Suprapubic skin (tissue), 4 donors: ENCODE data around the gene PDRG1. TPM values are rescaled to one million over a fixed set of nuclear protein-coding genes. Genes with fewer than 3 reads are reported as not detected.

Experiments used
- DNase-seq, 2 donors: peaks; one replicate each; pipeline ENCODE4 v3.0.0-alpha.2; 2019; ENCODE audit warnings: low spot score in 2 of 2
- H3K27ac ChIP-seq: fragments of 200-600 bp; sonication (generic); one replicate; pipeline ENCODE4 v1.5.1; 2019
- H3K27me3 ChIP-seq: fragments of 200-600 bp; sonication (generic); one replicate; pipeline ENCODE4 v1.5.1; 2019
- H3K36me3 ChIP-seq: fragments of 200-600 bp; sonication (generic); one replicate; pipeline ENCODE4 v1.5.1; 2019
- H3K4me1 ChIP-seq: fragments of 200-600 bp; sonication (generic); one replicate; pipeline ENCODE4 v1.5.1; 2019
- H3K4me3 ChIP-seq: fragments of 200-600 bp; sonication (generic); one replicate; pipeline ENCODE4 v1.5.1; 2019; ENCODE audit warnings: mild to moderate bottlenecking
- H3K9me3 ChIP-seq: fragments of 200-600 bp; sonication (generic); one replicate; pipeline ENCODE4 v1.5.1; 2019
- CTCF ChIP-seq, 2 donors: fragments of 200-600 bp in 1 of 2; fragments of 450-650 bp in 1 of 2; sonication (generic) in 1 of 2; IDR thresholded peaks; one replicate each; pipeline ENCODE4 v1.5.1; 2016 to 2019; ENCODE audit warnings: antibody characterized with exemption in 2 of 2, mild to moderate bottlenecking in 1 of 2, moderate library complexity in 1 of 2
- EP300 ChIP-seq: sonication (generic); formaldehyde crosslinking; IDR thresholded peaks from one replicate; pipeline ENCODE4 v1.6.1; 2017; ENCODE audit warnings: antibody characterized with exemption
- POLR2A ChIP-seq, 2 donors: fragments of 450-650 bp; IDR thresholded peaks; one replicate each; pipeline ENCODE4 v1.6.1; 2017; ENCODE audit warnings: antibody characterized with exemption in 2 of 2, mild to moderate bottlenecking in 2 of 2, moderate library complexity in 2 of 2
- POLR2AphosphoS5 ChIP-seq, 3 donors: sonication (generic); formaldehyde crosslinking; IDR thresholded peaks; one replicate each; pipeline ENCODE4 v1.6.1; 2017; ENCODE audit warnings: antibody characterized with exemption in 3 of 3
- WGBS: methylation state at CpG from one replicate; pipeline ENCODE4 v1.1.5; 2018; 5-methylcytosine and 5-hydroxymethylcytosine counted together
- total RNA-seq, 4 donors: library from RNA; depleted of rRNA; stranded (reverse); fragments of >200 nt; gene quantifications; one replicate each; pipeline ENCODE4 v1.1.0, GENCODE V29; 2016

The PDRG1 gene
- total RNA-seq, 4 donors from 2014 or later = 5.1 to 12.3 (median 7.8) TPM

- TF ChIP-seq POLR2AphosphoS5 (IDR thresholded peaks at IDR 0.05) = no peak
- TF ChIP-seq EP300 = no peak
- TF ChIP-seq POLR2A (IDR thresholded peaks at IDR 0.05) = no peak
- DNase-seq = no peak
- no peaks in the 10 kb centered on the region for H3K9me3 ChIP-seq
- H3K4me1 ChIP-seq = peaks cover 9% of the 10 kb centered on the region
- WGBS = 82% methylated on average over 4 of the region's 4 CpGs
- no peak overlapping the region for H3K27ac ChIP-seq
- H3K4me3 ChIP-seq = no peak overlapping the region
- peaks cover 52% of the 10 kb centered on the region for H3K36me3 ChIP-seq
- no peaks in the 10 kb centered on the region for H3K27me3 ChIP-seq
These were observed 6.5 kb downstream of the PDRG1 start for GRCh38 chr20:31945319-31945718.

GRCh38 chr20:31943052-31943471, 8.8 kb downstream of the PDRG1 start:
- Histone ChIP-seq H3K36me3 (peaks cover 40% of the 10 kb centered on the region), H3K9me3 (no peaks in the 10 kb centered on the region), H3K27me3 (no peaks in the 10 kb centered on the region), H3K4me1 (peaks cover 2% of the 10 kb centered on the region), H3K27ac (no peak overlapping the region), H3K4me3 (no peak overlapping the region)
- DNase-seq = no peak
- TF ChIP-seq CTCF (IDR thresholded peaks at IDR 0.05) = no peak
- TF ChIP-seq POLR2A (IDR thresholded peaks at IDR 0.05) = no peak
- no peak for TF ChIP-seq EP300
- no peak for TF ChIP-seq POLR2AphosphoS5 (IDR thresholded peaks at IDR 0.05)
- 91% methylated on average over 1 of the region's 2 CpGs for WGBS

GRCh38 chr20:31939661-31940060, 12.2 kb downstream of the PDRG1 start:
- Histone ChIP-seq H3K36me3 (peaks cover 6% of the 10 kb centered on the region), H3K4me3 (no peak overlapping the region), H3K9me3 (no peaks in the 10 kb centered on the region), H3K27me3 (no peaks in the 10 kb centered on the region), H3K27ac (no peak overlapping the region), H3K4me1 (peaks cover 2% of the 10 kb centered on the region)
- 94% methylated on average over 2 of the region's 2 CpGs for WGBS
- DNase-seq = no peak
- TF ChIP-seq POLR2AphosphoS5 (IDR thresholded peaks at IDR 0.05) (no peak), CTCF (IDR thresholded peaks at IDR 0.05) (no peak), EP300 (no peak), POLR2A (IDR thresholded peaks at IDR 0.05) (no peak)

- 41% methylated on average over 1 of the region's 1 CpG for WGBS
- TF ChIP-seq POLR2A (IDR thresholded peaks at IDR 0.05) = no peak
- TF ChIP-seq POLR2AphosphoS5 (IDR thresholded peaks at IDR 0.05) = no peak
- no peak for TF ChIP-seq CTCF (IDR thresholded peaks at IDR 0.05)
- no peak for TF ChIP-seq EP300
These were observed 14.0 kb downstream of the PDRG1 start for GRCh38 chr20:31937820-31938219.

GRCh38 chr20:31936420-31936819, 15.4 kb downstream of the PDRG1 start:
- no peaks in the 10 kb centered on the region for H3K4me1 ChIP-seq
- no peak for TF ChIP-seq POLR2A (IDR thresholded peaks at IDR 0.05)
- TF ChIP-seq EP300 = no peak
- TF ChIP-seq POLR2AphosphoS5 (IDR thresholded peaks at IDR 0.05) = no peak
- TF ChIP-seq CTCF (IDR thresholded peaks at IDR 0.05) = no peak
- no peak overlapping the region for H3K27ac ChIP-seq
- H3K9me3 ChIP-seq = no peaks in the 10 kb centered on the region
- 74% methylated on average over 4 of the region's 4 CpGs for WGBS
- no peaks in the 10 kb centered on the region for H3K36me3 ChIP-seq
- no peak overlapping the region for H3K4me3 ChIP-seq
- no peak for DNase-seq
- no peaks in the 10 kb centered on the region for H3K27me3 ChIP-seq

More at GRCh38 chr20:31937820-31938219, 14.0 kb downstream of the PDRG1 start:
- no peak for DNase-seq
- Histone ChIP-seq H3K36me3 (no peaks in the 10 kb centered on the region), H3K4me1 (no peaks in the 10 kb centered on the region), H3K9me3 (no peaks in the 10 kb centered on the region), H3K27me3 (no peaks in the 10 kb centered on the region), H3K4me3 (no peak overlapping the region), H3K27ac (no peak overlapping the region)
